K562 (cell line): ENCODE results near the gene SYTL2. TPM values are rescaled to one million over a fixed set of nuclear protein-coding genes. Genes with fewer than 3 reads are reported as not detected.
A peak's percentile ranks its signal among the peaks of the same experiment; 100 is the strongest.

Experiments
- BRD4 ChIP-seq: fragments of 200-600 bp; sonication (generic); IDR thresholded peaks from 2 replicates; pipeline ENCODE4 v1.6.1; 2017; ENCODE audit warnings: inconsistent platforms
- COPS2 ChIP-seq: fragments of 450-650 bp; conservative IDR thresholded peaks from 2 replicates; pipeline ENCODE4 v1.6.1; 2016; ENCODE audit warnings: mild to moderate bottlenecking, moderate library complexity
- FIP1L1 ChIP-seq: fragments of 200-400 bp; formaldehyde crosslinking; IDR thresholded peaks from 2 replicates; pipeline ENCODE4 v1.6.1; 2018; ENCODE audit warnings: mild to moderate bottlenecking, low read depth, low read length; ENCODE audit not compliant: poor library complexity, severe bottlenecking
- MED1 ChIP-seq: sonication (generic); formaldehyde crosslinking; IDR thresholded peaks from 2 replicates; pipeline ENCODE4 v1.8.1; 2023; ENCODE audit warnings: missing genetic modification reagents, borderline replicate concordance
- NCOA2 ChIP-seq, 2 experiments: fragments of 450-650 bp; IDR thresholded peaks; 2 replicates each; pipeline ENCODE4 v1.6.1; 2018; ENCODE audit warnings: mild to moderate bottlenecking in 2 of 2, moderate library complexity in 1 of 2; ENCODE audit not compliant: partially characterized antibody in 2 of 2
- NR2F6 ChIP-seq: fragments of 450-650 bp; formaldehyde crosslinking; IDR thresholded peaks from 2 replicates; pipeline ENCODE4 v1.4.0; 2020; ENCODE audit warnings: mild to moderate bottlenecking
- POU5F1 ChIP-seq: fragments of 150-350 bp; IDR thresholded peaks from 2 replicates; pipeline ENCODE4 v1.6.1; 2014; ENCODE audit warnings: borderline replicate concordance, low read length, low read depth, mild to moderate bottlenecking; ENCODE audit not compliant: partially characterized antibody
- SIX5 ChIP-seq, 2 experiments: IDR thresholded peaks; 2 replicates each; pipeline ENCODE4 v1.6.1; 2011; ENCODE audit warnings: low read length in 2 of 2, borderline replicate concordance in 1 of 2, low read depth in 1 of 2, mild to moderate bottlenecking in 1 of 2, moderate library complexity in 1 of 2; ENCODE audit not compliant: insufficient read depth in 1 of 2
- SREBF2 ChIP-seq: sonication (generic); formaldehyde crosslinking; IDR thresholded peaks from 2 replicates; pipeline ENCODE4 v1.4.0; 2020; ENCODE audit warnings: mild to moderate bottlenecking, missing genetic modification reagents
- ZNF134 ChIP-seq: fragments of 250-450 bp; sonication (Bioruptor Pico); conservative IDR thresholded peaks from 2 replicates; pipeline ENCODE4 v1.4.0; 2020
- ZNF274 ChIP-seq: IDR thresholded peaks from 2 replicates; pipeline ENCODE4 v1.6.1; 2011; ENCODE audit warnings: low read depth, mild to moderate bottlenecking, low read length, moderate library complexity, borderline replicate concordance
- polyA plus RNA-seq, 8 experiments: library from polyadenylated mRNA; depleted of rRNA in 4 of 8; stranded (reverse) in 5 of 8; unstranded in 3 of 8; fragments of >200 nt; fragmentation: Nextera tagmentation in 2 of 8; fragmentation: Illumina TruSeq in 1 of 8; extraction: Ambion mirVana in 2 of 8; extraction: Trizol in 1 of 8; gene quantifications; 2 replicates each; pipeline versions ENCODE4 v1.2.1 to v1.2.3, GENCODE V29; 2011 to 2014; ENCODE audit warnings: inconsistent platforms in 1 of 8, missing spikeins in 1 of 8
- total RNA-seq, 7 experiments: library from RNA; depleted of rRNA in 6 of 7; stranded (reverse); fragments of >200 nt in 6 of 7; fragmentation: Illumina TruSeq in 2 of 7; extraction: Trizol in 2 of 7; gene quantifications; 2 replicates each; pipeline versions ENCODE4 v1.2.1 to v1.2.3, GENCODE V29; 2011 to 2021; ENCODE audit warnings: low replicate concordance in 1 of 7
- TF ChIP-seq, protein P1 (sequence below), 2 experiments: fragments of 450-650 bp; formaldehyde crosslinking in 1 of 2; IDR thresholded peaks; 2 replicates each; pipeline versions ENCODE4 v1.4.0 to v1.6.1; 2014 to 2020; ENCODE audit warnings: mild to moderate bottlenecking in 2 of 2, borderline replicate concordance in 1 of 2, low read depth in 1 of 2
- TF ChIP-seq, protein P2 (sequence below): sonication (generic); formaldehyde crosslinking; IDR thresholded peaks from 2 replicates; pipeline ENCODE4 v1.8.0; 2022; ENCODE audit warnings: mild to moderate bottlenecking, missing genetic modification reagents, borderline replicate concordance
- TF ChIP-seq, protein P3 (sequence below): fragments of 250-450 bp; sonication (Bioruptor Pico); IDR thresholded peaks from 2 replicates; pipeline ENCODE4 v1.8.0; 2022; ENCODE audit warnings: inconsistent platforms

Gene SYTL2
- total and polyA plus RNA-seq, 9 of the 15 experiments (the other 6 are each of a cell fraction or from before 2014, with no cell fraction given), result 0.05 to 0.57 (median 0.35) TPM

DNA sequence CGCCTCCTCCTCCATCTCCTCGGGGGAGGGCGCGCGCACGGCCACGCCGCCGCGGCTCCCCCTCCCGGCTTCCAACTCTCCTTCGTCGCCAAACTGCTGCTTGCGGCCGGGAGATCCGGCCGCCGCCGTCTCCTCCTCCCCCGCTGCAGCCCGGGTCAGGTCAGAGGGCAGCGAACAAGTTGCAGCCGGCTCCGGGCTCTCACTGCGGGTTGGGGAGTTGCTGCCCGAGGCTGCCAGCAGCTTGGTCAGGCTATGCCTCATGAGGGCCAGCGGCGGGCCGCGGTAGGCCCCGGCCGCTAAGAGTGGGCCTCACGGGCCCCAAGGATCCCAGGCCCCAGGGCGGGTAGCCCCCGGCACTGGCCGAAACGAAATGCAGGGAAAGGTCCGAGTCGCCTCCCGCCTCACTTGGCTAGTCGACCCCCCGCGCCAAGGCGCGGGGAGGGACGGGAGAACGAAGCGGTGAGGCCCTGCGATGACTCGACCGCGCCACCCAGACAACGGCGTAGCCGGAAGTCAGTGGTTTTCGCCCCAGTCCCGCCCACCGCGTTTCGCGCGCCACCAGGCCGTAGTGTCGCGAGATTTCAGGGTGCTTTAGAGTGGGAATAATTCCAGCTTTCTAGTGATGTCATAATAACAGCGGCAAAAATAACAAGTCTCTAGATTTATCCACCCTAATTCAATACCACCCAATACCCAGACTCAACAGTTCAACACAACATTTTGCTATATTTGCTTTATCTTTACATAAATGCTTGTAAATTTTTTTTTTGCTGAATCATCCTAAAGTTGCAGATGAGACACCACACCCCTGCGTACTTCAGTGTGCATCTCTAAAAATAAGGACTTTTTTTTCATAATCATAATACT, 146.1 kb downstream of the SYTL2 start, which contains the start of gene CREBZF (continued):
- TF ChIP-seq, protein P1, sequence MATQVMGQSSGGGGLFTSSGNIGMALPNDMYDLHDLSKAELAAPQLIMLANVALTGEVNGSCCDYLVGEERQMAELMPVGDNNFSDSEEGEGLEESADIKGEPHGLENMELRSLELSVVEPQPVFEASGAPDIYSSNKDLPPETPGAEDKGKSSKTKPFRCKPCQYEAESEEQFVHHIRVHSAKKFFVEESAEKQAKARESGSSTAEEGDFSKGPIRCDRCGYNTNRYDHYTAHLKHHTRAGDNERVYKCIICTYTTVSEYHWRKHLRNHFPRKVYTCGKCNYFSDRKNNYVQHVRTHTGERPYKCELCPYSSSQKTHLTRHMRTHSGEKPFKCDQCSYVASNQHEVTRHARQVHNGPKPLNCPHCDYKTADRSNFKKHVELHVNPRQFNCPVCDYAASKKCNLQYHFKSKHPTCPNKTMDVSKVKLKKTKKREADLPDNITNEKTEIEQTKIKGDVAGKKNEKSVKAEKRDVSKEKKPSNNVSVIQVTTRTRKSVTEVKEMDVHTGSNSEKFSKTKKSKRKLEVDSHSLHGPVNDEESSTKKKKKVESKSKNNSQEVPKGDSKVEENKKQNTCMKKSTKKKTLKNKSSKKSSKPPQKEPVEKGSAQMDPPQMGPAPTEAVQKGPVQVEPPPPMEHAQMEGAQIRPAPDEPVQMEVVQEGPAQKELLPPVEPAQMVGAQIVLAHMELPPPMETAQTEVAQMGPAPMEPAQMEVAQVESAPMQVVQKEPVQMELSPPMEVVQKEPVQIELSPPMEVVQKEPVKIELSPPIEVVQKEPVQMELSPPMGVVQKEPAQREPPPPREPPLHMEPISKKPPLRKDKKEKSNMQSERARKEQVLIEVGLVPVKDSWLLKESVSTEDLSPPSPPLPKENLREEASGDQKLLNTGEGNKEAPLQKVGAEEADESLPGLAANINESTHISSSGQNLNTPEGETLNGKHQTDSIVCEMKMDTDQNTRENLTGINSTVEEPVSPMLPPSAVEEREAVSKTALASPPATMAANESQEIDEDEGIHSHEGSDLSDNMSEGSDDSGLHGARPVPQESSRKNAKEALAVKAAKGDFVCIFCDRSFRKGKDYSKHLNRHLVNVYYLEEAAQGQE (IDR thresholded peaks at IDR 0.05; ENCODE audit: borderline replicate concordance), result peak; percentile 92
- TF ChIP-seq, protein P1 (CRISPR knock-in tag; IDR thresholded peaks at IDR 0.05; ENCODE audit: low read depth), result no peak; the same call in 1 of the 2 replicates
- TF ChIP-seq SIX5 (IDR thresholded peaks at IDR 0.05; ENCODE audit: borderline replicate concordance in 1 of 2, insufficient read depth in 1 of 2, low read depth in 1 of 2, low read length in 2 of 2) (no peak), COPS2 (no peak), POU5F1 (no peak), NR2F6 (CRISPR knock-in tag) (no peak), ZNF134 (CRISPR knock-in tag) (no peak), BRD4 (peak; percentile 85; the same call in 1 of the 2 replicates), MED1 (CRISPR knock-in tag) (no peak), FIP1L1 (peak; percentile 81), ZNF274 (no peak), SREBF2 (CRISPR knock-in tag) (no peak), NCOA2 (IDR thresholded peaks at IDR 0.05; ENCODE audit: partially characterized antibody in 2 of 2) (no peak)
- TF ChIP-seq, protein P2, sequence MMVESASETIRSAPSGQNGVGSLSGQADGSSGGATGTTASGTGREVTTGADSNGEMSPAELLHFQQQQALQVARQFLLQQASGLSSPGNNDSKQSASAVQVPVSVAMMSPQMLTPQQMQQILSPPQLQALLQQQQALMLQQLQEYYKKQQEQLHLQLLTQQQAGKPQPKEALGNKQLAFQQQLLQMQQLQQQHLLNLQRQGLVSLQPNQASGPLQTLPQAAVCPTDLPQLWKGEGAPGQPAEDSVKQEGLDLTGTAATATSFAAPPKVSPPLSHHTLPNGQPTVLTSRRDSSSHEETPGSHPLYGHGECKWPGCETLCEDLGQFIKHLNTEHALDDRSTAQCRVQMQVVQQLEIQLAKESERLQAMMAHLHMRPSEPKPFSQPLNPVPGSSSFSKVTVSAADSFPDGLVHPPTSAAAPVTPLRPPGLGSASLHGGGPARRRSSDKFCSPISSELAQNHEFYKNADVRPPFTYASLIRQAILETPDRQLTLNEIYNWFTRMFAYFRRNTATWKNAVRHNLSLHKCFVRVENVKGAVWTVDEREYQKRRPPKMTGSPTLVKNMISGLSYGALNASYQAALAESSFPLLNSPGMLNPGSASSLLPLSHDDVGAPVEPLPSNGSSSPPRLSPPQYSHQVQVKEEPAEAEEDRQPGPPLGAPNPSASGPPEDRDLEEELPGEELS (CRISPR knock-in tag), result no peak
- TF ChIP-seq, protein P3, sequence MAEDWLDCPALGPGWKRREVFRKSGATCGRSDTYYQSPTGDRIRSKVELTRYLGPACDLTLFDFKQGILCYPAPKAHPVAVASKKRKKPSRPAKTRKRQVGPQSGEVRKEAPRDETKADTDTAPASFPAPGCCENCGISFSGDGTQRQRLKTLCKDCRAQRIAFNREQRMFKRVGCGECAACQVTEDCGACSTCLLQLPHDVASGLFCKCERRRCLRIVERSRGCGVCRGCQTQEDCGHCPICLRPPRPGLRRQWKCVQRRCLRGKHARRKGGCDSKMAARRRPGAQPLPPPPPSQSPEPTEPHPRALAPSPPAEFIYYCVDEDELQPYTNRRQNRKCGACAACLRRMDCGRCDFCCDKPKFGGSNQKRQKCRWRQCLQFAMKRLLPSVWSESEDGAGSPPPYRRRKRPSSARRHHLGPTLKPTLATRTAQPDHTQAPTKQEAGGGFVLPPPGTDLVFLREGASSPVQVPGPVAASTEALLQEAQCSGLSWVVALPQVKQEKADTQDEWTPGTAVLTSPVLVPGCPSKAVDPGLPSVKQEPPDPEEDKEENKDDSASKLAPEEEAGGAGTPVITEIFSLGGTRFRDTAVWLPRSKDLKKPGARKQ (CRISPR knock-in tag), result no peak
